HG03442 (cell line): ENCODE data around the gene LXN.
A peak's percentile ranks its signal among the peaks of the same experiment; 100 is the strongest.

ENCODE experiments used
- ATAC-seq: cut with Tn5 transposase; IDR thresholded peaks from one replicate; pipeline ENCODE4 v1.9.1; 2021; ENCODE audit warnings: mild to moderate bottlenecking, moderate library complexity; ENCODE audit not compliant: unreplicated experiment

The LXN gene

GRCh38 chr3:158671821-158672214 is 630 bp downstream of the LXN start:
- no peak for ATAC-seq

GRCh38 chr3:158668506-158668905 is 3.9 kb downstream of the LXN start:
- no peak for ATAC-seq

GRCh38 chr3:158666416-158666815 is 6.0 kb downstream of the LXN start:
- ATAC-seq: no peak

GRCh38 chr3:158663832-158664231 is 8.6 kb downstream of the LXN start:
- ATAC-seq: no peak

GRCh38 chr3:158663246-158663645 is 9.2 kb downstream of the LXN start:
- no peak for ATAC-seq

- ATAC-seq: no peak
Measured at GRCh38 chr3:158660711-158661110, 11.7 kb downstream of the LXN start.

GRCh38 chr3:158659454-158660237 is 12.8 kb downstream of the LXN start:
- peak; percentile 92 for ATAC-seq

GRCh38 chr3:158658889-158659288 is 13.6 kb downstream of the LXN start:
- no peak for ATAC-seq

- ATAC-seq: no peak
Measured at GRCh38 chr3:158652463-158652862, 20.0 kb downstream of the LXN start.

GRCh38 chr3:158651192-158651591 is 21.3 kb downstream of the LXN start:
- ATAC-seq: no peak

GRCh38 chr3:158649791-158650190 is 22.7 kb downstream of the LXN start:
- no peak for ATAC-seq

GRCh38 chr3:158644345-158644908 is 28.0 kb downstream of the LXN start, which contains the start of gene GFM1:
TSS of gene GFM1 (plus strand) at chr3:158644527. CDS start at chr3:158644635, 108 bp downstream.
- ATAC-seq: peak; percentile 98

- ATAC-seq: no peak
Measured at GRCh38 chr3:158642474-158643210, 29.8 kb downstream of the LXN start.

GRCh38 chr3:158642005-158642404 is 30.4 kb downstream of the LXN start:
- ATAC-seq: no peak

- no peak for ATAC-seq
Measured at GRCh38 chr3:158640646-158641045, 31.8 kb downstream of the LXN start.

GRCh38 chr3:158631981-158632380 is 40.5 kb downstream of the LXN start:
- ATAC-seq: no peak

GRCh38 chr3:158625881-158626280 is 46.6 kb downstream of the LXN start:
- ATAC-seq: no peak

GRCh38 chr3:158617982-158618875 is 54.2 kb downstream of the LXN start:
- ATAC-seq: no peak
